ENCODE data around the gene CHST12.

GRCh38 chr7:2479276-2480069 is 76.1 kb downstream of the CHST12 start:
- TF ChIP-seq POLR2A (IDR thresholded peaks at IDR 0.05; ENCODE audit: low read depth, low read length), result no peak
- TF ChIP-seq POLR2AphosphoS5 (IDR thresholded peaks at IDR 0.05; ENCODE audit: low read depth, low read length), result no peak
- TF ChIP-seq TAF1 (IDR thresholded peaks at IDR 0.05; ENCODE audit: low read depth, low read length), result no peak
